ENCODE data around the gene BCAS3. TPM values are rescaled to one million over a fixed set of nuclear protein-coding genes. Genes with fewer than 3 reads are reported as not detected.

The BCAS3 gene
- total RNA-seq, 1 donor from 2014 or later, result 14.5 TPM

DNA sequence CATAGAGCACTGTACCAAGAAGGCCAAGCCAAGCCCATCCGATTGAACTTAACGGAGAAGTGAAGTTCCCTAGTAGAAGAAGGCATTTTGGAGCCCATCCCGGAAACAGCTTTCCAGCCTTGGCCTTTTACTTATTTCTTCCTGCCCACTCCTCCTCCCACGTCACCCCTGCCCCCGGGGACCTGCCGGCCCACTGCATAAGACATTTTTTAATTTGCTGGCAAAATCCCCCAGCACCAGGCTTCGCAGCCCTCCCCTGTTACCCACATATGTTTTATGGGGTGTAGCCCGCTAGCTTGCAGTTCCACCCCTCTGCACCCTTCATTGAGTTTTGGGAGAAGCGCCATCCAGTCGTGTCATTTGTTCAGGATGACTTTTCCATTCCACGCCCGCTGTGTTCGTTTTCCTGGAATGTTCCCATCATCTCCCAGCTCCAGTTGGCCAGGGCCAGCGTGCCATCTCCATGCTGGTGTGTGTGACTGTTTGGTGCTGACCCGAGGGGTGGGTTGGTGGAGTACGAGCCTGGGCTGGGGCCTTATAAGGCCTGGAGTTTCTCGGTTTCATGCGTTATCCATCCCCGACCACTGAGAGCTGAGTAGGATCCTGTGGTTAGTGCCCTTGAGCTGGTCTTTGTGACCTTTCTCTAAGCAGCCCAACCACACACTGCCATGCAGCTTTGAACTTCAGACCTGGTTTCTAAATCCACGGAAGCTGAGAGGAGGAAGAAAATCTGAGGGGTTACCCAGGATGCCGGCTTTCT lies 702.0 kb downstream of the BCAS3 start:
- no peak for TF ChIP-seq EZH2 (IDR thresholded peaks at IDR 0.05; ENCODE audit: insufficient read depth, low read length)
- TF ChIP-seq, protein P1, sequence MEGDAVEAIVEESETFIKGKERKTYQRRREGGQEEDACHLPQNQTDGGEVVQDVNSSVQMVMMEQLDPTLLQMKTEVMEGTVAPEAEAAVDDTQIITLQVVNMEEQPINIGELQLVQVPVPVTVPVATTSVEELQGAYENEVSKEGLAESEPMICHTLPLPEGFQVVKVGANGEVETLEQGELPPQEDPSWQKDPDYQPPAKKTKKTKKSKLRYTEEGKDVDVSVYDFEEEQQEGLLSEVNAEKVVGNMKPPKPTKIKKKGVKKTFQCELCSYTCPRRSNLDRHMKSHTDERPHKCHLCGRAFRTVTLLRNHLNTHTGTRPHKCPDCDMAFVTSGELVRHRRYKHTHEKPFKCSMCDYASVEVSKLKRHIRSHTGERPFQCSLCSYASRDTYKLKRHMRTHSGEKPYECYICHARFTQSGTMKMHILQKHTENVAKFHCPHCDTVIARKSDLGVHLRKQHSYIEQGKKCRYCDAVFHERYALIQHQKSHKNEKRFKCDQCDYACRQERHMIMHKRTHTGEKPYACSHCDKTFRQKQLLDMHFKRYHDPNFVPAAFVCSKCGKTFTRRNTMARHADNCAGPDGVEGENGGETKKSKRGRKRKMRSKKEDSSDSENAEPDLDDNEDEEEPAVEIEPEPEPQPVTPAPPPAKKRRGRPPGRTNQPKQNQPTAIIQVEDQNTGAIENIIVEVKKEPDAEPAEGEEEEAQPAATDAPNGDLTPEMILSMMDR (IDR thresholded peaks at IDR 0.05; ENCODE audit: insufficient read depth, low read depth, low read length), result no peak
- Mint-ChIP-seq H3K4me1 (ENCODE audit: low read depth, unreplicated experiment) (peaks cover 1% of the 10 kb centered on the region), H3K27me3 (ENCODE audit: low read depth, unreplicated experiment) (peaks cover 28% of the 10 kb centered on the region), H3K4me3 (ENCODE audit: unreplicated experiment) (no peak overlapping the region), H3K27ac (ENCODE audit: unreplicated experiment) (no peak overlapping the region), H3K36me3 (ENCODE audit: low read depth, unreplicated experiment) (peaks cover 5% of the 10 kb centered on the region), H3K9me3 (ENCODE audit: unreplicated experiment) (peaks cover 4% of the 10 kb centered on the region)
- Histone ChIP-seq H3K79me2 (ENCODE audit: insufficient read depth, low read length) (no peaks in the 10 kb centered on the region), H3K27ac (ENCODE audit: low read depth, low read length) (no peak overlapping the region), H3K4me3 (ENCODE audit: insufficient read depth, low read depth, low read length) (no peak overlapping the region), H3K36me3 (ENCODE audit: insufficient read depth, low read length) (no peaks in the 10 kb centered on the region), H4K20me1 (ENCODE audit: insufficient read depth, low read length) (no peaks in the 10 kb centered on the region), H3K4me1 (ENCODE audit: insufficient read depth, low read length) (no peaks in the 10 kb centered on the region), H3K9ac (ENCODE audit: low read length) (no peak overlapping the region), H3K27me3 (ENCODE audit: insufficient read depth, low read length) (no peaks in the 10 kb centered on the region), H3K4me2 (ENCODE audit: low read length) (no peak overlapping the region), H2AFZ (ENCODE audit: low read depth, low read length) (no peak overlapping the region), H3K9me3 (ENCODE audit: insufficient read depth, low read depth, low read length) (no peaks in the 10 kb centered on the region)
- DNase-seq (ENCODE audit: low read depth) (no peak), FAIRE-seq (no peak)

DNA sequence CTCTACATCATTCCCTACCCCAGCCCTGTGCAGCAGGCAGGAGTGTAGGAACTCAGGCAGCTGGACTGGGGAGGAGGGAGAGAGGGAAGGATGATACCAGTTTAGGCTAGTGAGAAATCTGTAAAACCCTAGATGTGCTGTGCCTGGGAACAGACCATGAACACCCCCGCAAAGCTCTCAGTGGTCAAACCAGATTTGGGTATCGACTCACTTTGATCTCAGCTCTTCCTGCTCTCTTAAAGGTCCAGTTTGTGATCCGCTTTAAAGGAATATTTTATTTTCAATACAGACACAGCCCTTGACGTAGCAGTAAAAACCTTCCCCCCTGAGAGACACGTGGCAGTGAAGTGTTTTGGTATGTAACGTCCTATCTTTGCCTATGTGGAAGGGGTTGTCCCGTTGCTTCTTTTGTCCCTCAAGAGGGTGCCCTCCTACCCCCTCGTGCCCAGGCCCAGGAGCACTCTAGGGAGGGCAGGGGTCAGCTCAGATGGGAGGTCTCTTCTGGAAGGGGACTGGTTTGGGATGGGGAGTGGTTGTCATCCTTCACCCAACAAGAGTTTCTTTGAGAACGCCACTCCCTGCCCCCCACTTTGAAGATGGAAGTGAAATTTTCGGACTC lies 702.7 kb downstream of the BCAS3 start:
- H4K20me1 ChIP-seq (ENCODE audit: insufficient read depth, low read length), result no peaks in the 10 kb centered on the region
- FAIRE-seq (no peak), DNase-seq (ENCODE audit: low read depth) (no peak)
- H3K4me1 Mint-ChIP-seq (ENCODE audit: low read depth, unreplicated experiment), result peaks cover 1% of the 10 kb centered on the region
- H3K79me2 ChIP-seq (ENCODE audit: insufficient read depth, low read length), result no peaks in the 10 kb centered on the region
- no peak overlapping the region for H2AFZ ChIP-seq (ENCODE audit: low read depth, low read length)
- no peak overlapping the region for H3K4me2 ChIP-seq (ENCODE audit: low read length)
- no peak overlapping the region for H3K4me3 ChIP-seq (ENCODE audit: insufficient read depth, low read depth, low read length)
- no peaks in the 10 kb centered on the region for H3K9me3 ChIP-seq (ENCODE audit: insufficient read depth, low read depth, low read length)
- peaks cover 31% of the 10 kb centered on the region for H3K27me3 Mint-ChIP-seq (ENCODE audit: low read depth, unreplicated experiment)
- TF ChIP-seq, protein P1 (IDR thresholded peaks at IDR 0.05; ENCODE audit: insufficient read depth, low read depth, low read length), result no peak
- TF ChIP-seq EZH2 (IDR thresholded peaks at IDR 0.05; ENCODE audit: insufficient read depth, low read length), result no peak
- no peaks in the 10 kb centered on the region for H3K36me3 ChIP-seq (ENCODE audit: insufficient read depth, low read length)
- H3K9ac ChIP-seq (ENCODE audit: low read length), result no peak overlapping the region
- H3K4me3 Mint-ChIP-seq (ENCODE audit: unreplicated experiment), result no peak overlapping the region
- peaks cover 5% of the 10 kb centered on the region for H3K36me3 Mint-ChIP-seq (ENCODE audit: low read depth, unreplicated experiment)
- H3K27ac Mint-ChIP-seq (ENCODE audit: unreplicated experiment), result no peak overlapping the region
- peaks cover 4% of the 10 kb centered on the region for H3K9me3 Mint-ChIP-seq (ENCODE audit: unreplicated experiment)
- H3K27ac ChIP-seq (ENCODE audit: low read depth, low read length), result no peak overlapping the region
- H3K27me3 ChIP-seq (ENCODE audit: insufficient read depth, low read length), result no peaks in the 10 kb centered on the region
- no peaks in the 10 kb centered on the region for H3K4me1 ChIP-seq (ENCODE audit: insufficient read depth, low read length)
